SK-N-SH (cell line): ENCODE measurements around the gene CNKSR2.

Source experiments
- EP300 ChIP-seq, 2 experiments: IDR thresholded peaks; 2 replicates each; pipeline versions ENCODE4 v1.4.0 to v1.6.1; 2012; ENCODE audit warnings: borderline replicate concordance in 1 of 2, low read depth in 1 of 2, low read length in 1 of 2
- EZH2phosphoT487 ChIP-seq: fragments of 200-600 bp; sonication (generic); IDR thresholded peaks from 2 replicates; pipeline ENCODE4 v1.6.1; 2017; ENCODE audit warnings: low read depth, mixed run types, mild to moderate bottlenecking, antibody characterized with exemption, moderate library complexity, borderline replicate concordance
- MEF2A ChIP-seq: IDR thresholded peaks from 2 replicates; pipeline ENCODE4 v1.4.0; 2012; ENCODE audit warnings: low read depth, borderline replicate concordance
- POLR2AphosphoS5 ChIP-seq: IDR thresholded peaks from 2 replicates; pipeline ENCODE4 v1.6.1; 2012; ENCODE audit warnings: low read depth, low read length
- RFX5 ChIP-seq: IDR thresholded peaks from 2 replicates; pipeline ENCODE4 v1.6.1; 2012; ENCODE audit warnings: mild to moderate bottlenecking, improper control_type of control experiment, low read length
- SIN3A ChIP-seq: IDR thresholded peaks from 2 replicates; pipeline ENCODE4 v1.6.1; 2012; ENCODE audit warnings: low read depth, mild to moderate bottlenecking, low read length, moderate library complexity, borderline replicate concordance
- SMC3 ChIP-seq: IDR thresholded peaks from 2 replicates; pipeline ENCODE4 v1.6.1; 2012; ENCODE audit warnings: low read depth, low read length, improper control_type of control experiment
- TAF1 ChIP-seq: IDR thresholded peaks from 2 replicates; pipeline ENCODE4 v1.6.1; 2012; ENCODE audit warnings: low read depth, mild to moderate bottlenecking, low read length, moderate library complexity, borderline replicate concordance
- TF ChIP-seq, protein P1 (sequence below): fragments of 200-600 bp; sonication (generic); IDR thresholded peaks from 2 replicates; pipeline ENCODE4 v1.6.1; 2017; ENCODE audit warnings: antibody characterized with exemption, mild to moderate bottlenecking, moderate library complexity
- TF ChIP-seq, protein P2 (sequence below): IDR thresholded peaks from 2 replicates; pipeline ENCODE4 v1.4.0; 2012; ENCODE audit warnings: low read depth, borderline replicate concordance
- TF ChIP-seq, protein P3 (sequence below): fragments of 150-350 bp; IDR thresholded peaks from 2 replicates; pipeline ENCODE4 v1.6.1; 2017; ENCODE audit warnings: antibody characterized with exemption, low read length, low read depth, borderline replicate concordance

DNA sequence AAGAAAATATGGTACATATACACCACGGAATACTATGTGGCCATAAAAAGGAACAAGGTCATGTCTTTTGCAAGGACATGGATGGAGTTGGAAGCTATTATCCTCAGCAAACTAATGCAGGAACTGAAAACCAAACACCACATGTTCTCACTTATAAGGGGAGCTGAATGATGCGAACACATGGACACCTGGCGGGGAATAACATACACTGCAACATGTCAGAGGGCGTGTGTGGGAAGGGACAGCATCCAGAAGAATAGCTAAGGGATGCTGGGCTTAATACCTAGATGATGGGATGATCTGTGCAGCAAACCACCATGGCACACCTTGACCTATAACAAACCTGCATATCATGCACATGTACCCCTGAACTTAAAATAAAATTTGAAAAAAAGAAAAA, 19.5 kb upstream of the CNKSR2 start:
- TF ChIP-seq EP300 (IDR thresholded peaks at IDR 0.05; ENCODE audit: borderline replicate concordance in 1 of 2, low read depth in 1 of 2, low read length in 1 of 2) (no peak), POLR2AphosphoS5 (no peak), TAF1 (no peak), SMC3 (no peak), SIN3A (no peak), EZH2phosphoT487 (no peak), MEF2A (no peak), RFX5 (no peak)
- TF ChIP-seq, protein P1, sequence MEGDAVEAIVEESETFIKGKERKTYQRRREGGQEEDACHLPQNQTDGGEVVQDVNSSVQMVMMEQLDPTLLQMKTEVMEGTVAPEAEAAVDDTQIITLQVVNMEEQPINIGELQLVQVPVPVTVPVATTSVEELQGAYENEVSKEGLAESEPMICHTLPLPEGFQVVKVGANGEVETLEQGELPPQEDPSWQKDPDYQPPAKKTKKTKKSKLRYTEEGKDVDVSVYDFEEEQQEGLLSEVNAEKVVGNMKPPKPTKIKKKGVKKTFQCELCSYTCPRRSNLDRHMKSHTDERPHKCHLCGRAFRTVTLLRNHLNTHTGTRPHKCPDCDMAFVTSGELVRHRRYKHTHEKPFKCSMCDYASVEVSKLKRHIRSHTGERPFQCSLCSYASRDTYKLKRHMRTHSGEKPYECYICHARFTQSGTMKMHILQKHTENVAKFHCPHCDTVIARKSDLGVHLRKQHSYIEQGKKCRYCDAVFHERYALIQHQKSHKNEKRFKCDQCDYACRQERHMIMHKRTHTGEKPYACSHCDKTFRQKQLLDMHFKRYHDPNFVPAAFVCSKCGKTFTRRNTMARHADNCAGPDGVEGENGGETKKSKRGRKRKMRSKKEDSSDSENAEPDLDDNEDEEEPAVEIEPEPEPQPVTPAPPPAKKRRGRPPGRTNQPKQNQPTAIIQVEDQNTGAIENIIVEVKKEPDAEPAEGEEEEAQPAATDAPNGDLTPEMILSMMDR, result no peak
- TF ChIP-seq, protein P2, sequence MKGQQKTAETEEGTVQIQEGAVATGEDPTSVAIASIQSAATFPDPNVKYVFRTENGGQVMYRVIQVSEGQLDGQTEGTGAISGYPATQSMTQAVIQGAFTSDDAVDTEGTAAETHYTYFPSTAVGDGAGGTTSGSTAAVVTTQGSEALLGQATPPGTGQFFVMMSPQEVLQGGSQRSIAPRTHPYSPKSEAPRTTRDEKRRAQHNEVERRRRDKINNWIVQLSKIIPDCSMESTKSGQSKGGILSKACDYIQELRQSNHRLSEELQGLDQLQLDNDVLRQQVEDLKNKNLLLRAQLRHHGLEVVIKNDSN, result no peak
- TF ChIP-seq, protein P3, sequence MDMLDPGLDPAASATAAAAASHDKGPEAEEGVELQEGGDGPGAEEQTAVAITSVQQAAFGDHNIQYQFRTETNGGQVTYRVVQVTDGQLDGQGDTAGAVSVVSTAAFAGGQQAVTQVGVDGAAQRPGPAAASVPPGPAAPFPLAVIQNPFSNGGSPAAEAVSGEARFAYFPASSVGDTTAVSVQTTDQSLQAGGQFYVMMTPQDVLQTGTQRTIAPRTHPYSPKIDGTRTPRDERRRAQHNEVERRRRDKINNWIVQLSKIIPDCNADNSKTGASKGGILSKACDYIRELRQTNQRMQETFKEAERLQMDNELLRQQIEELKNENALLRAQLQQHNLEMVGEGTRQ, result no peak
